Muscle of arm (tissue), 14 donors: ENCODE data around the gene TMED3. TPM values are rescaled to one million over a fixed set of nuclear protein-coding genes. Genes with fewer than 3 reads are reported as not detected.

Source experiments
- DNase-seq: peaks from one replicate; pipeline ENCODE4 v3.0.0-alpha.2; 2013
- long read RNA-seq, 11 donors: transcript quantifications; one replicate each; lab custom pipeline, GENCODE V29; 2026
- polyA plus RNA-seq, 12 donors: library from polyadenylated mRNA; unstranded; fragments of 120-200 nt; gene quantifications; one replicate each; pipeline ENCODE4 v1.2.1, GENCODE V29; 2013; ENCODE audit not compliant: insufficient read length in 12 of 12

The TMED3 gene
- 10 to 100 TPM in 11 of 12 donors, not detected in 1; 28.3 to 72.4 (median 42.0) TPM for polyA plus RNA-seq
- long read RNA-seq, donor 1, transcript TMED3-201 (3 exons, 1,475 nt) = major isoform, 40 of 48 reads
- long read RNA-seq, donor 1, partial matches to known transcripts = 8 of 48 reads
- long read RNA-seq, donor 1, other reads (novel, unspliced or antisense) = 0 of 48 reads
- long read RNA-seq, donor 2, transcript TMED3-201 (3 exons, 1,475 nt) = major isoform, 29 of 40 reads
- long read RNA-seq, donor 2, partial matches to known transcripts = 11 of 40 reads
- long read RNA-seq, donor 2, other reads (novel, unspliced or antisense) = 0 of 40 reads
- long read RNA-seq, donor 3, transcript TMED3-201 (3 exons, 1,475 nt) = major isoform, 7 of 7 reads
- long read RNA-seq, donor 3, partial matches to known transcripts = 0 of 7 reads
- long read RNA-seq, donor 3, other reads (novel, unspliced or antisense) = 0 of 7 reads
- long read RNA-seq, donor 4, transcript TMED3-201 (3 exons, 1,475 nt) = major isoform, 6 of 6 reads
- long read RNA-seq, donor 4, partial matches to known transcripts = 0 of 6 reads
- long read RNA-seq, donor 4, other reads (novel, unspliced or antisense) = 0 of 6 reads
- long read RNA-seq, donor 5, transcript TMED3-201 (3 exons, 1,475 nt) = major isoform, 28 of 28 reads
- long read RNA-seq, donor 5, partial matches to known transcripts = 0 of 28 reads
- long read RNA-seq, donor 5, other reads (novel, unspliced or antisense) = 0 of 28 reads
- long read RNA-seq, donor 6, transcript TMED3-201 (3 exons, 1,475 nt) = major isoform, 11 of 18 reads
- long read RNA-seq, donor 6, partial matches to known transcripts = 7 of 18 reads
- long read RNA-seq, donor 6, other reads (novel, unspliced or antisense) = 0 of 18 reads
- long read RNA-seq, donor 7, transcript TMED3-201 (3 exons, 1,475 nt) = major isoform, 8 of 8 reads
- long read RNA-seq, donor 7, partial matches to known transcripts = 0 of 8 reads
- long read RNA-seq, donor 7, other reads (novel, unspliced or antisense) = 0 of 8 reads
- long read RNA-seq, donor 8, transcript TMED3-201 (3 exons, 1,475 nt) = major isoform, 15 of 15 reads
- long read RNA-seq, donor 8, partial matches to known transcripts = 0 of 15 reads
- long read RNA-seq, donor 8, other reads (novel, unspliced or antisense) = 0 of 15 reads
- long read RNA-seq, donor 9, transcript TMED3-201 (3 exons, 1,475 nt) = major isoform, 19 of 37 reads
- long read RNA-seq, donor 9, partial matches to known transcripts = 16 of 37 reads
- long read RNA-seq, donor 9, other reads (novel, unspliced or antisense) = 0 of 37 reads
- long read RNA-seq, donor 10, transcript TMED3-201 (3 exons, 1,475 nt) = major isoform, 20 of 20 reads
- long read RNA-seq, donor 10, partial matches to known transcripts = 0 of 20 reads
- long read RNA-seq, donor 10, other reads (novel, unspliced or antisense) = 0 of 20 reads
- long read RNA-seq, donor 11, transcript TMED3-201 (3 exons, 1,475 nt) = major isoform, 17 of 24 reads
- long read RNA-seq, donor 11, partial matches to known transcripts = 7 of 24 reads
- long read RNA-seq, donor 11, other reads (novel, unspliced or antisense) = 0 of 24 reads

DNA sequence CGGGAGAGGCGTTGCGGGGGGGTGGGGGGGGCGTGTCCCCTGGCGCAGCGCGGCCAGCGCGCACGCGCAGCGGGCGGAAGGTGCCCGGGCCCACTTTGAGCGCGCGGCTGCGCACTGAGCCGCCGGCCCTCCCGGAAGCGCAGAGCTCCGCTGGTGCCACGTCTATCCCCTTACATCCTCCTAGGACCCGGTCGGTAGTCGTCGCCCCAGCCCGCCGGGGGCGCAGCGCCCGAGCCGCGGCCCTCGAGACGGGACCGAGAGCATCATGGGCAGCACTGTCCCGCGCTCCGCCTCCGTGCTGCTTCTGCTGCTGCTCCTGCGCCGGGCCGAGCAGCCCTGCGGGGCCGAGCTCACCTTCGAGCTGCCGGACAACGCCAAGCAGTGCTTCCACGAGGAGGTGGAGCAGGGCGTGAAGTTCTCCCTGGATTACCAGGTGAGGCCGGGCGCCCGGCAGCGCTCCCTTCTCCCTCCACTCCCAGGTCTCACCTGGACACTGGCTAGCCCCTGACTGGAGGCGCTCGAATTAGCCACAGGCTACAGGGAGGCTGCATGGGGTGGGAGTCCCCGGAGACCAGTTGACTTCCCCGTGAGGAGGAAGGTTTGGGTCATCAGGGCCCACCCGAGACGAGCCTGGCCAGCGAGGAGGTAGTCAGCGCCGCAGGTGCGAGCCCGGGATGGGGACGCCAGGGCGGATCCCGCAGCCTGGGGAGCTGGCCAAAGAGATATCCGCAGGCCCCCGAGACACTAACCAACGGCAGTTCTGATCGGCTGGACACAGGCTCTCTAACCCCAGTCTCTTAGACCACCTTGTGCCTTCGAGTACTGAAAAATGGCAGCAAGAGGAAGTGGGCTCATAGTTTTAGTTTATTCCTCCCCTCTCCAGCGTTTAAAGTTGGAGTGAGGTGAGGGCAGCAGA lies at the start of gene TMED3:
Gene TMED3, plus strand, starts transcription at position 128 of the 916 bp plus-strand sequence. Its CDS starts 138 bp downstream, at position 266.
- peak; percentile 83 for DNase-seq

DNA sequence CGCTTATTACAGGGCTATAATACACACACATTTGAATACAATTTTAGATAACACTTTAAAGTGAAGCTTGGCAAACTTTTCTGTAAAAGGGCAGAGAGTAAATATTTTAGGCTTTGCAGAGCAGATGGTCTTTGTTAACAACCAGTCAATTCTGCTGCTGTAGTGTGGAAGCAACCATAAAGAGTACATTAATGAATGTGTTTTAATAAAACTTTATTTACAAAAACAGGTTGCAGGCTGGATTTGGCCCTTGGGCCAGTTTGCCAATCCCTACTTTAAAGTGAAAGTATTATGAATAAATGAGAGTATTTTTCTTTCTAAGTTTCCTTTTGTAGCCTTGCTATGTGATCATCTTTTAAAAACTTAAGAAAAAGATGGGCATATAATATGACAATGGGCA lies 49.1 kb upstream of the TMED3 start:
- no peak for DNase-seq

DNA sequence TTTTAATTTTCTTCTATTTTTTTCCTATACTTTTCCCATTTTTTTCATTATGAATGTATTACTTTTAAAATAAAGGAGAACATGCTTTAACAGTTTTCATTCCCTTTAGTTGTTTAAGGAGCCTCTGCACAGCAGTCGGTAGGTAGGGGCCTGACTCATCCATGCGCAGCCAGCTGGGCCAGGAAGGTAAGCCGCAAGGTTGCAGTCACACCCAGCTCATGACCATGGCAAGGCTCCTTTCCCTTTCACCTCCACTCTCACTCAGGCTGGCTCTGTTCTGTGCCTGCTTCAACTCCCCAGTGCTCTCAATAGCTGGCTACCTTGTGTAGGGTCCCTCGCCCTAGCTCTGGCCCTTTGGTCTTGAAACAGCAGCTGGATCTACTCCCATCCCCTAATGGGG lies 45.7 kb upstream of the TMED3 start:
- DNase-seq = no peak

- DNase-seq = no peak
Measured at GRCh38 chr15:79265987-79266579, 44.8 kb upstream of the TMED3 start.

GRCh38 chr15:79282371-79283251 lies 28.3 kb upstream of the TMED3 start, which contains the start of gene ANKRD34C:
ANKRD34C (plus strand) TSS chr15:79282722; CDS start chr15:79293285, 10,563 bp downstream.
- DNase-seq = no peak

- peak; percentile 50 for DNase-seq
Measured at GRCh38 chr15:79283252-79284048, 27.5 kb upstream of the TMED3 start.

GRCh38 chr15:79290642-79291275 lies 20.2 kb upstream of the TMED3 start:
- DNase-seq = no peak

- DNase-seq = no peak
Measured at GRCh38 chr15:79292011-79292410, 18.9 kb upstream of the TMED3 start.

GRCh38 chr15:79294075-79294474 lies 16.8 kb upstream of the TMED3 start:
- DNase-seq = no peak

DNA sequence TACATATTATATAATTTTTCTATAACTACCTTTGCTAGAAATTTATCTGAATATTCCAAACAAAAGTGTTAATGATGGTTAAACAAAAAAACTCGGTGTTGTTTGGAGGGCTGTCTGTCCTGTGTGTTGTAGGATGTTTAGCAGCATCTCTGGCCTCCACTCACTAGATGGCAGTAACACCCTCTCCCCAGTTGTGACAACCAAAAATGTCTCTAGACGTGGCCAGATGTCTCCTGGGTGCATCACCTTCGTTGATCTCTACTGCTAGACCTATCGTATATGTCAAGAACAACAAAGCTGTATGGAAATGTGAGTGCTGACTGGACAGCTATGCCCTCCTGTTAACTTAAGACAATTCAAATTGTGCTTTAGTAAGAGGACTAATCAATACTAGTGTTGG lies 14.3 kb upstream of the TMED3 start:
- DNase-seq = no peak

GRCh38 chr15:79299126-79299840 lies 11.6 kb upstream of the TMED3 start:
- no peak for DNase-seq

- DNase-seq = no peak
Measured at GRCh38 chr15:79299841-79300235, 11.1 kb upstream of the TMED3 start.

- no peak for DNase-seq
Measured at GRCh38 chr15:79307251-79307650, 3.7 kb upstream of the TMED3 start.

- no peak for DNase-seq
Measured at GRCh38 chr15:79308874-79309273, 2.0 kb upstream of the TMED3 start.

GRCh38 chr15:79310612-79310984 lies 314 bp upstream of the TMED3 start:
- no peak for DNase-seq

DNA sequence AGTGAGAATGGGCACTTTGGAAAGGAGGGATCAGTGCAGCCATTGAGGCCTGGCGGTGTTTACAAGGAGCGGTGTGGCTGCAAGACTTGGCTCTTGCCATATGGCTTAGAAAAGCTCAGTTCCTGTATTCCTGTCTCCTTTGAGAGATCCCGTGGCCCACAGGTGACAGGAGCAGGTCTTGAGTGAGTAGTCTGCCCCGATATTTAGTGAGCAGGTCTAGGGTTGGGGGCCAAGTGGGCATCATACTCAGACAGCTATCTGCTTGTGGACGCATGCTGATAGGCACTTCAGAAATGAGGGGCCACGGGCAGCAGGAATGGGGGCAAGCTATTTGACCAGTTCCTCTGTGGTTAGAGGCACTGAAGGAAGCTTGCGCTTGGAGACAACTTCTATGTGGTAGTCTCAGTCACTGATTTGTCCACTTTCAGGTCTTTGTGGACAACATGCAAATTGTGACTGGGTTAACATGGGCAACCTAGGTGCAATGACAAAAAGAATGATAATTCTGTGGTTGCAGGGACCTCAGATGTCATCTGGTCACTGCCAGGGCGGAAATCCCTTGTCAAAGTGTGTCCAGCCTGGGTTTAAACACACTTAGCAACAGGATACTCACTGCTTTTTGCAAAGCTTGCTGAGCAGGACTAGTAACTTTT lies 1.1 kb downstream of the TMED3 start:
- DNase-seq = peak; percentile 3
